Lower lobe of right lung (tissue), 2 donors: ENCODE measurements around the gene LTO1. TPM values are rescaled to one million over a fixed set of nuclear protein-coding genes. Genes with fewer than 3 reads are reported as not detected.

Source experiments
- ATAC-seq, 2 donors: fragments of 200-7000 bp; cut with Tn5 transposase; one replicate each; pipeline ENCODE4 v1.9.1; 2020 to 2022; ENCODE audit warnings: mild to moderate bottlenecking in 2 of 2, moderate library complexity in 2 of 2
- DNase-seq: peaks from one replicate; pipeline ENCODE4 v3.0.0-alpha.2; 2020
- H3K27ac ChIP-seq: fragments of 200-600 bp; one replicate; pipeline ENCODE4 v1.8.0; 2022
- H3K27me3 ChIP-seq: fragments of 200-600 bp; one replicate; pipeline ENCODE4 v1.8.0; 2022; ENCODE audit warnings: low read depth
- H3K36me3 ChIP-seq: fragments of 200-600 bp; one replicate; pipeline ENCODE4 v1.8.0; 2022; ENCODE audit warnings: mild to moderate bottlenecking
- H3K4me1 ChIP-seq: fragments of 200-600 bp; one replicate; pipeline ENCODE4 v1.8.0; 2022
- H3K4me3 ChIP-seq: fragments of 200-600 bp; one replicate; pipeline ENCODE4 v1.8.0; 2022; ENCODE audit warnings: mild to moderate bottlenecking
- H3K9me3 ChIP-seq: fragments of 200-600 bp; one replicate; pipeline ENCODE4 v1.8.0; 2022
- CTCF ChIP-seq: fragments of 200-600 bp; IDR thresholded peaks from one replicate; pipeline ENCODE4 v1.8.0; 2022; ENCODE audit warnings: antibody characterized with exemption, mild to moderate bottlenecking
- intact Hi-C: fragments of 100-400 bp; cut with DNase I; formaldehyde crosslinking; loops from one replicate; pipeline ENCODE4 v1.11.0; 2022
- total RNA-seq: library from RNA; stranded (reverse); fragmentation: NEBNext Ultra II Directional; extraction: Animal tissue kit (Norgen Biotek cat#: 25700); gene quantifications from one replicate; pipeline ENCODE4 v1.2.1, GENCODE V29; 2021
- donor health status: DM: no; HTN: yes; CAD: no; lungs with severe emphysema.

LTO1 gene
- total RNA-seq, 1 donor from 2014 or later = 23.7 TPM

DNA sequence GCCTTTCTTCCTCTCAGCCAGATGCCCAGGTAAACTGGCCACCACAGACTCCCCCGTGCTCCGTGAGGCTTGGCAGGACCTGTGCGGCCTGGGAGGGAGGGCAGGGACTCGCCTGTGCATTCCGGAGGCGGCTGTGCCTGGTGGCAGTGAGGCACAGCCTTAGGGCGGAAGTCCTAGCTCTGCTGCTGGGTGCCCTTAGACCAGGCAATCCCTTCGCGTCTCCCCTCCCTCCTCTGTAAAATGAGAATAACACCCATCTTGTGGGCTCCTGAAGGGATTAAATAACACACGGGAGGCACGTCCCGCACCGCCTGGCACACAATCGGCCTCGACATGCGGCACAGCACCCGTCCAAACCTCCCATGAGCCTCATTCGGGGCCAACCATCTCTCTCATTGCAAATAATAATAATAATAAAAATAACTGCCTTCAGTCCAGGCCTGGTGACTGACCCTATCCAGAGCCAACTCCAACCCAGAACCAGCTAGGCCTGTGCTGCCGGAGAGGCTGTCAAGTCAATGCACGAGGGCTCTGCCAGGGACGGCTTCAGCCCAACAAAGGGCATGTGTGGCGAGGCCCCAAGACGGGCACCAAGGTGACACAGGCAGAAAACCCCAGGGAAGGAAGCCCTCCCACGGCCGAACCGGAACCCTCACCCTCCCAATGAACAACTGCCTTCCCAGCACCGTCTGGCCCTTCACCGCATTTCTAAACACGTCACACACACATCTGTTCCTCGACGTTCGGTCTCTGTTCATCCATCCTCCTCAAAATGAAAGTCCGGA, 8.2 kb downstream of the LTO1 start:
- intact Hi-C loops = no loop called here
- no peak overlapping the region for H3K27ac ChIP-seq
- peaks cover 8% of the 10 kb centered on the region for H3K4me1 ChIP-seq
- no peaks in the 10 kb centered on the region for H3K9me3 ChIP-seq
- no peaks in the 10 kb centered on the region for H3K27me3 ChIP-seq
- no peak for ATAC-seq
- no peak overlapping the region for H3K4me3 ChIP-seq
- TF ChIP-seq CTCF = no peak
- DNase-seq = no peak
- H3K36me3 ChIP-seq = peaks cover 83% of the 10 kb centered on the region

- H3K4me3 ChIP-seq = no peak overlapping the region
- no peaks in the 10 kb centered on the region for H3K9me3 ChIP-seq
- peaks cover 8% of the 10 kb centered on the region for H3K4me1 ChIP-seq
- H3K27ac ChIP-seq = no peak overlapping the region
- no peaks in the 10 kb centered on the region for H3K27me3 ChIP-seq
- no peak for TF ChIP-seq CTCF
- ATAC-seq (no peak), DNase-seq (no peak)
- peaks cover 76% of the 10 kb centered on the region for H3K36me3 ChIP-seq
- intact Hi-C loops = no loop called here
Observed at GRCh38 chr11:69666261-69666660, 8.9 kb downstream of the LTO1 start.

DNA sequence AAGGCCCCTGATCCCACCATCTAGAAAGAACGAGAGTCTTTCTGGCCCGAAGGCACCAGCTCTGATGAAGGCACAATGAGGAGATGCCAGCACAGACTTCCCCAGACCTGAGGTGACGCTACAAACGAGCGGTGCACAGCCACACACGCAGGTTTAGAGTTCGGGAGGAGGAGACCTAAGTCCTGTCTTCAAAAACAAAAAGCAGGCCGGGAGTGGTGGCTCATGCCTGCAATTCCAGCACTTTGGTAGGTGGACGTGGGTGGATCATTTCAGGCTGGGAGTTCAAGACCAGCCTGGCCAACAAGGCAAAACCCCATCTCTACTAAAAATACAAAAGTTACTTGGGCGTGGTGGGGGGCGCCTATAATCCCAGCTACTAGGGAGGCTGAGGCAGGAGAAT, 9.5 kb downstream of the LTO1 start:
- H3K4me3 ChIP-seq = no peak overlapping the region
- peaks cover 75% of the 10 kb centered on the region for H3K36me3 ChIP-seq
- no peaks in the 10 kb centered on the region for H3K9me3 ChIP-seq
- intact Hi-C loops = no loop called here
- DNase-seq (no peak), ATAC-seq (no peak)
- H3K27ac ChIP-seq = no peak overlapping the region
- H3K4me1 ChIP-seq = peaks cover 8% of the 10 kb centered on the region
- H3K27me3 ChIP-seq = no peaks in the 10 kb centered on the region
- no peak for TF ChIP-seq CTCF

DNA sequence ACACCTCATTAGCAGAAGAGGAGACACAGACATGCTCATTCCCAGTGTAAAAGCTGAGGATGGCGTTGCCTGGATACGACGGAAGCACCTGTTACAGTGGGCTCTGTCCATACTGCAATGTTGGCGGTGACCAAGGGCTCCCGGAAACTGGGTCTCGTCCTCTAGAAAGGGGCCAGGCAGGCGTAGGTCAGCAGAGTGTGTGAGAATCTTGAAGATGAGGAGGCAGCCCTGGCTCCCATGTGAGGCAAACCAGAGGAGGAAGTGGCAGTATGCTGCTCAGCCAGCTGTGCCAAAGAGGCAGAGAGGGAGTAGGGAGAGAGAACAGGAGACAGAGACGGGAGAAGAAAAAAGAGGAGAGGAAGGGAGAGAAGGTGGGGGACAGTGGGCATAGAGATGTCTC, 10.3 kb downstream of the LTO1 start:
- peak; percentile 24 for DNase-seq
- intact Hi-C loops = no loop called here
- peaks cover under 1% of the 10 kb centered on the region for H3K4me1 ChIP-seq
- TF ChIP-seq CTCF = no peak
- H3K9me3 ChIP-seq = no peaks in the 10 kb centered on the region
- peaks cover 68% of the 10 kb centered on the region for H3K36me3 ChIP-seq
- no peak overlapping the region for H3K4me3 ChIP-seq
- ATAC-seq = no peak
- H3K27me3 ChIP-seq = no peaks in the 10 kb centered on the region
- H3K27ac ChIP-seq = no peak overlapping the region

DNA sequence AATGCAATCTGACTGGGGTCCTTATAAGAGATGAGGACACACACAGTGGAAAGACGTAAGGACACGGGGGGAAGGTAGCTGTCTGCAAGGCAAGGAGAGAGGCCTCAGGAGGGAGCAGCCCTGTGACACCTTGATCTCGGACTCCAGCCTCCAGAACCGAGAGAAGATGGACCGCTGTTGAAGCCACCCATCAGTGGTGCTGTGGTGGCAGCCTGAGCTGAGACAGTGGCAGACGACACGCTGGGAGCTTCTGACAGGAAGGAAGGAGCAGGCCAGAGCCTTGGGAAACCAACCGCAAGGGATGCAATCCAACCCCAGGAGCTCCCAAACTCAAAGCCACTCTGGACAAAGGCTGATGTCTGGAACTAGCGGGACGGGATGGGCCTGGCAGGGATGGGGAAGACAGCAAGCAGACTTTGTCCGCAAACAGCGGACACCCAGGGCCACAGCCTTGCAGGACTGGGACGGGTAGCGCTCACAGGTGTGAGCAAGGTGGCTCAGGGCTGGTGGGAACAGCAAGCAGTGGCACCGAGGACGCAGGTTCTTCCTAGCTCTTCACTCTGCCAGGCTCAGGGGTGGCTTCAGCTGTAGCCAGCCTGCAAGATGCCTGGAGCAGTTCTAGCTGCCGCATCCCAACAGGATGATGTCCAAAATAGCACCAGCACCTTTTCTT, 10.9 kb downstream of the LTO1 start:
- no peak overlapping the region for H3K27ac ChIP-seq
- no peak for ATAC-seq
- H3K9me3 ChIP-seq = no peaks in the 10 kb centered on the region
- peaks cover 62% of the 10 kb centered on the region for H3K36me3 ChIP-seq
- no peak overlapping the region for H3K4me3 ChIP-seq
- no peak for TF ChIP-seq CTCF
- intact Hi-C loops = no loop called here
- peak; percentile 27 for DNase-seq
- H3K27me3 ChIP-seq = no peaks in the 10 kb centered on the region
- H3K4me1 ChIP-seq = no peaks in the 10 kb centered on the region
